Measurements from ENCODE around the gene COL23A1.

COL23A1 gene

GRCh38 chr5:178555005-178555404, 35.2 kb downstream of the COL23A1 start:
- Histone ChIP-seq H3K9ac (ENCODE audit: low read length) (no peak overlapping the region), H3K4me1 (ENCODE audit: low read length) (no peaks in the 10 kb centered on the region), H4K20me1 (ENCODE audit: insufficient read depth, low read length) (no peaks in the 10 kb centered on the region), H3K36me3 (replicated peaks; ENCODE audit: low read depth, low read length) (no peaks in the 10 kb centered on the region), H2AFZ (ENCODE audit: low read depth, low read length) (no peak overlapping the region), H3K27me3 (ENCODE audit: low read depth, low read length) (no peaks in the 10 kb centered on the region), H3K79me2 (ENCODE audit: low read length) (no peaks in the 10 kb centered on the region), H3K9me3 (ENCODE audit: insufficient read depth, low read length) (no peaks in the 10 kb centered on the region), H3K4me2 (ENCODE audit: low read length) (no peak overlapping the region), H3K4me3 (ENCODE audit: low read length) (no peak overlapping the region), H3K27ac (ENCODE audit: low read length) (no peak overlapping the region)
- no peak for TF ChIP-seq EZH2phosphoT487 (IDR thresholded peaks at IDR 0.05; ENCODE audit: low read depth)
- TF ChIP-seq, protein P1, sequence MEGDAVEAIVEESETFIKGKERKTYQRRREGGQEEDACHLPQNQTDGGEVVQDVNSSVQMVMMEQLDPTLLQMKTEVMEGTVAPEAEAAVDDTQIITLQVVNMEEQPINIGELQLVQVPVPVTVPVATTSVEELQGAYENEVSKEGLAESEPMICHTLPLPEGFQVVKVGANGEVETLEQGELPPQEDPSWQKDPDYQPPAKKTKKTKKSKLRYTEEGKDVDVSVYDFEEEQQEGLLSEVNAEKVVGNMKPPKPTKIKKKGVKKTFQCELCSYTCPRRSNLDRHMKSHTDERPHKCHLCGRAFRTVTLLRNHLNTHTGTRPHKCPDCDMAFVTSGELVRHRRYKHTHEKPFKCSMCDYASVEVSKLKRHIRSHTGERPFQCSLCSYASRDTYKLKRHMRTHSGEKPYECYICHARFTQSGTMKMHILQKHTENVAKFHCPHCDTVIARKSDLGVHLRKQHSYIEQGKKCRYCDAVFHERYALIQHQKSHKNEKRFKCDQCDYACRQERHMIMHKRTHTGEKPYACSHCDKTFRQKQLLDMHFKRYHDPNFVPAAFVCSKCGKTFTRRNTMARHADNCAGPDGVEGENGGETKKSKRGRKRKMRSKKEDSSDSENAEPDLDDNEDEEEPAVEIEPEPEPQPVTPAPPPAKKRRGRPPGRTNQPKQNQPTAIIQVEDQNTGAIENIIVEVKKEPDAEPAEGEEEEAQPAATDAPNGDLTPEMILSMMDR (IDR thresholded peaks at IDR 0.05; ENCODE audit: low read depth, low read length) = no peak

- H3K4me2 ChIP-seq (ENCODE audit: low read length) = no peak overlapping the region
- H3K36me3 ChIP-seq (replicated peaks; ENCODE audit: low read depth, low read length) = no peaks in the 10 kb centered on the region
- no peaks in the 10 kb centered on the region for H3K4me1 ChIP-seq (ENCODE audit: low read length)
- no peaks in the 10 kb centered on the region for H3K79me2 ChIP-seq (ENCODE audit: low read length)
- no peak overlapping the region for H3K4me3 ChIP-seq (ENCODE audit: low read length)
- H2AFZ ChIP-seq (ENCODE audit: low read depth, low read length) = no peak overlapping the region
- no peak overlapping the region for H3K27ac ChIP-seq (ENCODE audit: low read length)
- H3K9me3 ChIP-seq (ENCODE audit: insufficient read depth, low read length) = no peaks in the 10 kb centered on the region
- TF ChIP-seq, protein P1 (IDR thresholded peaks at IDR 0.05; ENCODE audit: low read depth, low read length) = no peak
- no peak for TF ChIP-seq EZH2phosphoT487 (IDR thresholded peaks at IDR 0.05; ENCODE audit: low read depth)
- no peaks in the 10 kb centered on the region for H4K20me1 ChIP-seq (ENCODE audit: insufficient read depth, low read length)
- no peak overlapping the region for H3K9ac ChIP-seq (ENCODE audit: low read length)
- H3K27me3 ChIP-seq (ENCODE audit: low read depth, low read length) = no peaks in the 10 kb centered on the region
Measured at GRCh38 chr5:178554311-178554710, 35.9 kb downstream of the COL23A1 start.

GRCh38 chr5:178553517-178553916, 36.7 kb downstream of the COL23A1 start:
- Histone ChIP-seq H3K27ac (ENCODE audit: low read length) (no peak overlapping the region), H3K4me3 (ENCODE audit: low read length) (no peak overlapping the region), H2AFZ (ENCODE audit: low read depth, low read length) (no peak overlapping the region), H3K4me1 (ENCODE audit: low read length) (no peaks in the 10 kb centered on the region), H3K9ac (ENCODE audit: low read length) (no peak overlapping the region), H3K36me3 (replicated peaks; ENCODE audit: low read depth, low read length) (no peaks in the 10 kb centered on the region), H4K20me1 (ENCODE audit: insufficient read depth, low read length) (no peaks in the 10 kb centered on the region), H3K9me3 (ENCODE audit: insufficient read depth, low read length) (no peaks in the 10 kb centered on the region), H3K27me3 (ENCODE audit: low read depth, low read length) (no peaks in the 10 kb centered on the region), H3K79me2 (ENCODE audit: low read length) (no peaks in the 10 kb centered on the region), H3K4me2 (ENCODE audit: low read length) (no peak overlapping the region)
- TF ChIP-seq, protein P1 (IDR thresholded peaks at IDR 0.05; ENCODE audit: low read depth, low read length) = no peak
- TF ChIP-seq EZH2phosphoT487 (IDR thresholded peaks at IDR 0.05; ENCODE audit: low read depth) = no peak

- Histone ChIP-seq H3K27me3 (ENCODE audit: low read depth, low read length) (no peaks in the 10 kb centered on the region), H3K79me2 (ENCODE audit: low read length) (no peaks in the 10 kb centered on the region), H3K9ac (ENCODE audit: low read length) (no peak overlapping the region), H3K36me3 (replicated peaks; ENCODE audit: low read depth, low read length) (no peaks in the 10 kb centered on the region), H3K4me1 (ENCODE audit: low read length) (no peaks in the 10 kb centered on the region), H4K20me1 (ENCODE audit: insufficient read depth, low read length) (no peaks in the 10 kb centered on the region), H3K4me3 (ENCODE audit: low read length) (no peak overlapping the region), H2AFZ (ENCODE audit: low read depth, low read length) (no peak overlapping the region), H3K27ac (ENCODE audit: low read length) (no peak overlapping the region), H3K4me2 (ENCODE audit: low read length) (no peak overlapping the region), H3K9me3 (ENCODE audit: insufficient read depth, low read length) (no peaks in the 10 kb centered on the region)
- TF ChIP-seq, protein P1 (IDR thresholded peaks at IDR 0.05; ENCODE audit: low read depth, low read length) = no peak
- no peak for TF ChIP-seq EZH2phosphoT487 (IDR thresholded peaks at IDR 0.05; ENCODE audit: low read depth)
Measured at GRCh38 chr5:178551468-178551867, 38.7 kb downstream of the COL23A1 start.

Data from OCI-LY3 (cell line).